GM18909 (cell line): ENCODE results near the gene EEF1E1.
A peak's percentile ranks its signal among the peaks of the same experiment; 100 is the strongest.

ENCODE experiments used
- ATAC-seq: cut with Tn5 transposase; IDR thresholded peaks from one replicate; pipeline ENCODE4 v1.9.1; 2021; ENCODE audit warnings: mild to moderate bottlenecking; ENCODE audit not compliant: unreplicated experiment, poor library complexity

The EEF1E1 gene

GRCh38 chr6:8090650-8091049 is 11.7 kb downstream of the EEF1E1 start:
- no peak for ATAC-seq

- ATAC-seq: no peak
Observed at GRCh38 chr6:8088886-8089285, 13.5 kb downstream of the EEF1E1 start.

- no peak for ATAC-seq
Observed at GRCh38 chr6:8087870-8088754, 14.2 kb downstream of the EEF1E1 start.

GRCh38 chr6:8086755-8087306 is 15.5 kb downstream of the EEF1E1 start:
- no peak for ATAC-seq

- no peak for ATAC-seq
Observed at GRCh38 chr6:8085053-8085511, 17.3 kb downstream of the EEF1E1 start.

- no peak for ATAC-seq
Observed at GRCh38 chr6:8084586-8084985, 17.8 kb downstream of the EEF1E1 start.

- no peak for ATAC-seq
Observed at GRCh38 chr6:8082954-8083858, 19.1 kb downstream of the EEF1E1 start.

GRCh38 chr6:8082572-8082953 is 19.8 kb downstream of the EEF1E1 start:
- no peak for ATAC-seq

- no peak for ATAC-seq
Observed at GRCh38 chr6:8080362-8081151, 21.8 kb downstream of the EEF1E1 start.

GRCh38 chr6:8079126-8079525 is 23.2 kb downstream of the EEF1E1 start:
- ATAC-seq: no peak

GRCh38 chr6:8077991-8078390 is 24.4 kb downstream of the EEF1E1 start:
- ATAC-seq: no peak

GRCh38 chr6:8075704-8076103 is 26.6 kb downstream of the EEF1E1 start:
- ATAC-seq: no peak

GRCh38 chr6:8075185-8075584 is 27.2 kb downstream of the EEF1E1 start:
- no peak for ATAC-seq

- no peak for ATAC-seq
Observed at GRCh38 chr6:8074213-8074612, 28.1 kb downstream of the EEF1E1 start.

GRCh38 chr6:8073758-8074157 is 28.6 kb downstream of the EEF1E1 start:
- ATAC-seq: no peak

- no peak for ATAC-seq
Observed at GRCh38 chr6:8070718-8071117, 31.6 kb downstream of the EEF1E1 start.

- ATAC-seq: no peak
Observed at GRCh38 chr6:8069631-8070284, 32.6 kb downstream of the EEF1E1 start.

GRCh38 chr6:8069151-8069550 is 33.2 kb downstream of the EEF1E1 start:
- ATAC-seq: no peak

GRCh38 chr6:8066108-8066507 is 36.2 kb downstream of the EEF1E1 start:
- no peak for ATAC-seq

- ATAC-seq: peak; percentile 43
Observed at GRCh38 chr6:8065519-8065911, 36.8 kb downstream of the EEF1E1 start.
